Fibroblast of pulmonary artery (primary cell): ENCODE measurements around the gene DSTYK.

Source experiments
- DNase-seq: peaks from one replicate; pipeline ENCODE4 v3.0.0-alpha.2; 2010; ENCODE audit warnings: low read depth
- H3K4me3 ChIP-seq: replicated peaks from 2 replicates; pipeline ENCODE4 v1.5.1; 2011; ENCODE audit warnings: low read depth, mild to moderate bottlenecking, control low read depth, low read length, moderate library complexity
- TF ChIP-seq, protein P1 (sequence below): IDR thresholded peaks from 2 replicates; pipeline ENCODE4 v1.5.1; 2011; ENCODE audit warnings: mild to moderate bottlenecking, control low read depth, low read length, inconsistent platforms; ENCODE audit errors: missing control alignments

The DSTYK gene, protein sequence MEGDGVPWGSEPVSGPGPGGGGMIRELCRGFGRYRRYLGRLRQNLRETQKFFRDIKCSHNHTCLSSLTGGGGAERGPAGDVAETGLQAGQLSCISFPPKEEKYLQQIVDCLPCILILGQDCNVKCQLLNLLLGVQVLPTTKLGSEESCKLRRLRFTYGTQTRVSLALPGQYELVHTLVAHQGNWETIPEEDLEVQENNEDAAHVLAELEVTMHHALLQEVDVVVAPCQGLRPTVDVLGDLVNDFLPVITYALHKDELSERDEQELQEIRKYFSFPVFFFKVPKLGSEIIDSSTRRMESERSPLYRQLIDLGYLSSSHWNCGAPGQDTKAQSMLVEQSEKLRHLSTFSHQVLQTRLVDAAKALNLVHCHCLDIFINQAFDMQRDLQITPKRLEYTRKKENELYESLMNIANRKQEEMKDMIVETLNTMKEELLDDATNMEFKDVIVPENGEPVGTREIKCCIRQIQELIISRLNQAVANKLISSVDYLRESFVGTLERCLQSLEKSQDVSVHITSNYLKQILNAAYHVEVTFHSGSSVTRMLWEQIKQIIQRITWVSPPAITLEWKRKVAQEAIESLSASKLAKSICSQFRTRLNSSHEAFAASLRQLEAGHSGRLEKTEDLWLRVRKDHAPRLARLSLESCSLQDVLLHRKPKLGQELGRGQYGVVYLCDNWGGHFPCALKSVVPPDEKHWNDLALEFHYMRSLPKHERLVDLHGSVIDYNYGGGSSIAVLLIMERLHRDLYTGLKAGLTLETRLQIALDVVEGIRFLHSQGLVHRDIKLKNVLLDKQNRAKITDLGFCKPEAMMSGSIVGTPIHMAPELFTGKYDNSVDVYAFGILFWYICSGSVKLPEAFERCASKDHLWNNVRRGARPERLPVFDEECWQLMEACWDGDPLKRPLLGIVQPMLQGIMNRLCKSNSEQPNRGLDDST

DNA sequence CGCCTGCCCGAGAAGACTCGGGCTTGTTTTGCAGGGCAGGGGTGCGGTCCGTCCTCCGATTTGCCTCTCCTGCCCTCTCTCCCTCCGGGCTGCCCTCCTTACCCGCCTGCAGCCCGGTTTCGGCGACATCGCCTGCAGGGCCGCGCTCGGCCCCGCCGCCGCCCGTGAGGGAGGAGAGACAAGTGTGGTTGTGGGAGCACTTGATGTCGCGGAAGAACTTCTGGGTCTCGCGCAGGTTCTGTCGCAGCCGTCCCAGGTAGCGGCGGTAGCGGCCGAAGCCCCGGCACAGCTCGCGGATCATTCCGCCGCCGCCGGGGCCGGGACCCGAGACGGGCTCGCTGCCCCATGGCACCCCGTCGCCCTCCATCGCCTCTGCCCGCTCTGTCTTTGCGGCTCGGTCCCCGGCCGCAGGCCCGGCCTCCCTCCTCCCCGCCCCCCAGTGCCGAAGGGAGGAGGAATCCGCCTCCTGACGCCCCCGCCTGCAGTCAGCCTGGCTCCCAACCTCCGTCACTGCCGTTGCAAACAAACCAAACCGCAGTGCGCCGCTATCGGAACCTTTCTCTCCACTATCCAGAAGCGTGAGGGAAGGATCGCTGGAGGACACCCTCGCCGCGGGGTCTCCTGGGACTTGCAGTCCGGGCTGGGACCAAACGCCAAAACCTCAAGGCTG is at the start of gene DSTYK:
Gene DSTYK (minus strand): TSS at position 534 of the 670 bp plus-strand sequence. CDS start 167 bp downstream, at position 367.
- peak; percentile 98 for DNase-seq
- TF ChIP-seq, protein P1, sequence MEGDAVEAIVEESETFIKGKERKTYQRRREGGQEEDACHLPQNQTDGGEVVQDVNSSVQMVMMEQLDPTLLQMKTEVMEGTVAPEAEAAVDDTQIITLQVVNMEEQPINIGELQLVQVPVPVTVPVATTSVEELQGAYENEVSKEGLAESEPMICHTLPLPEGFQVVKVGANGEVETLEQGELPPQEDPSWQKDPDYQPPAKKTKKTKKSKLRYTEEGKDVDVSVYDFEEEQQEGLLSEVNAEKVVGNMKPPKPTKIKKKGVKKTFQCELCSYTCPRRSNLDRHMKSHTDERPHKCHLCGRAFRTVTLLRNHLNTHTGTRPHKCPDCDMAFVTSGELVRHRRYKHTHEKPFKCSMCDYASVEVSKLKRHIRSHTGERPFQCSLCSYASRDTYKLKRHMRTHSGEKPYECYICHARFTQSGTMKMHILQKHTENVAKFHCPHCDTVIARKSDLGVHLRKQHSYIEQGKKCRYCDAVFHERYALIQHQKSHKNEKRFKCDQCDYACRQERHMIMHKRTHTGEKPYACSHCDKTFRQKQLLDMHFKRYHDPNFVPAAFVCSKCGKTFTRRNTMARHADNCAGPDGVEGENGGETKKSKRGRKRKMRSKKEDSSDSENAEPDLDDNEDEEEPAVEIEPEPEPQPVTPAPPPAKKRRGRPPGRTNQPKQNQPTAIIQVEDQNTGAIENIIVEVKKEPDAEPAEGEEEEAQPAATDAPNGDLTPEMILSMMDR: no peak
- H3K4me3 ChIP-seq: peak within 1 kb of the TSS; percentile 89

DNA sequence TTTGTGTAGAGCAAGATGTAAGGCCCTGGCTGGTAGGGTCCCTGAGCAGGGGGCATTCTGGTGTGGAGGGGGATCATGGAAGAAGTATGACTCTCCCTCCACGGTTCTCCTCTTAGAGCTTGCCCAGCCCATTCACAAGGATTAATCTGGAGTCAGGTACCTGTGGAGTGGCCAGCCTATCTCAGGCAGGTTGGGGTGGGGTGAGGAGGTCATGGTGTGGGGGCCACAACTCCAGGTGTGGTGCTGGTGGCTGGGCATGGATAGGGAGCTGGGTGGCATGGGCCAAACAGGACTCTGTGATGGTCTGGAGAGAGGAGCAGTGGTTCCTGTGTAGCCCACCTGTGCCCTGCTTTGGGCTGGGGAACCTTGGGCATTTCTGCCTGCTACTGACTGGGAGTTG is 48.5 kb upstream of the DSTYK start:
- TF ChIP-seq, protein P1: no peak
- no peak overlapping the region for H3K4me3 ChIP-seq
- DNase-seq: no peak

DNA sequence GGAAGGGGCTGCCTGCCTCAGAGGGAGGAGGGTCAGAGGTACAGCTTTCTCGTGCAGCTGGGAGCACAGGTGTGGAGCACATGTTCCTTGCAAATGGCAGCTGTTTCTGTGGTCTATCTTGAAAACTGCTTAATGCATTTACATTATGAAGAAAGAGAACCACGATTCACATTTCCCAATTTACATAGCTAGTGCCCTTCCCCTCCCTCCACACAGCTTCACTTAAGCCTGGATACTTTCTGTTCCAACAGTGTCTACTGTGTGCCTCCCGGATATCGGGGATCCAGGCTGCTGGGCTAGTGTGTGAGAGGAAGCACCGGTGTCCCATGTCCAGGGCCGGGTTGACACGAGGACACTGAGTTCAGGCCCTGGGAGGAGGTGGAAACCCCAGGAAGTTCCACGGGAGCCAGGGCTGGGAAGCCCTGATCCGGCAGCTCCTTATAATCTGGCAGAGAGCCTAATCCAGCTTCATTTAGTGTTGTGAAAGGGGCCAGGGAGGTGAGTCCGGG is 47.9 kb upstream of the DSTYK start:
- TF ChIP-seq, protein P1: no peak
- peak; percentile 33 for DNase-seq
- H3K4me3 ChIP-seq: no peak overlapping the region

DNA sequence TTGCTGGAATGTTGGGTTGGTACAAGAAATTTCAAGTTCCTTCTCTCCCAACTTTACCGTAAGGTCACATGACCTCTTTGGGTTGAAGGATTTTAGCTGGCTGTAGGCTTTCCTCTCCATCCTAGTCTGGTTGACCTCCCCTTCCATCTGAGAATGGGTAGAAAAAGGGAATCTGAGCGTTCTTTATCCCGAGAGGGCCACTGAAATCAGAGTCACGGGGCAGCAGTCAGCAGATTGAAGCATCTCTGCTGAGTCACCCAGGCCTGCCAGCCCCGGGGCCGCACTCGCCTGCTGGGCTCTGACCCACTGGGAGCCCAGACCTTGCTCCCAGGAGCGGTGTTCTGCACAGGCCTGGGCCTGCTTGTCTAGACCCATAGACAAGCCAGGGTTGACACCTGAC is 47.2 kb upstream of the DSTYK start:
- no peak overlapping the region for H3K4me3 ChIP-seq
- peak; percentile 24 for DNase-seq
- TF ChIP-seq, protein P1: no peak

DNA sequence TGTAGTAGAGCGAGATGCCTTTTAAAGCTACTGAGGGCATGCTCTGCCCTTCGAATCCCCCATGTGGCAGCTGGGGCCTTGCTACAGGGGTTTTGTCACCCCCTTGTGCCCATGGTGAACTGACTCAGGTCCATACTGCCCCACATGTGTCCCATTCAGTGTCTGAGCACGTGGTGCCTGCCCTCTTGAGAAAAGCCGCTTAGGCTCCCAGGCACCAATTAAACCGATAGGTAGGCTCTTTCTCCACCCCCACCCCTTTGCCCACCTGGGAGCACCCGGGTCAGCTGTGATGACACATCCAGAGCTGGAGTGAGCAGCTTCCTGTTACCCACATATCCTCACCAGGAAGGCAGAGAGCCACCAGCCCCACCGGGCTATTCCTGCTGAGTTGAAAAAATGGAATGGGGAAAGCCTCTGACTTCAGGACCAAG is 46.8 kb upstream of the DSTYK start:
- no peak overlapping the region for H3K4me3 ChIP-seq
- DNase-seq: no peak
- TF ChIP-seq, protein P1: no peak

DNA sequence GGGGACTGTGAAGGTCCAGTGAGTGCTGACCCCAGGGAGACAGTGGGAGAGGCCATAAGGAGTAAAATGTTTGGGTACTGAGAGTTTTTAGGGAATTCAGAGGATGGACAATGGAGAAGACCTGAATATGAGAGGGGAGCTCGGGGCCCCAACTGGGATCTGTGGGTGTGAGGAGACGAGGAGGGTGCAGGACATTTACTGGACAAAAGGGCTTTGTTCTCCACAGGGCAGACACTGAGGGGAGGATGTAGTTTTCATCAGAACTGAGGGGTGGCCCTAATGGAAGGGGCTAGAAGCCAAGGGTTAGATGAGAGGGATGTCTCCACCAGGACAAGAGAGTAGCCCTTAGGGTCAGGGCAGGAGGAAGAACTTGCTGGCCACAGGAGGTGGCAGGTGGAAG is 46.2 kb upstream of the DSTYK start:
- TF ChIP-seq, protein P1: no peak
- no peak overlapping the region for H3K4me3 ChIP-seq
- no peak for DNase-seq
